GM18507 (cell line): ENCODE data around the gene HPSE2.

Experiments used
- DNase-seq: peaks from one replicate; pipeline ENCODE4 v3.0.0; 2011; ENCODE audit warnings: low read depth; ENCODE audit not compliant: insufficient read length; ENCODE audit errors: extremely low spot score
- FAIRE-seq: peaks from 2 replicates; lab custom pipeline; 2011; peaks lifted over from hg19 to GRCh38; lab: Jason Lieb, UNC

HPSE2 gene

GRCh38 chr10:98655492-98655891, 580.2 kb downstream of the HPSE2 start:
- FAIRE-seq (no peak), DNase-seq (no peak)

DNA sequence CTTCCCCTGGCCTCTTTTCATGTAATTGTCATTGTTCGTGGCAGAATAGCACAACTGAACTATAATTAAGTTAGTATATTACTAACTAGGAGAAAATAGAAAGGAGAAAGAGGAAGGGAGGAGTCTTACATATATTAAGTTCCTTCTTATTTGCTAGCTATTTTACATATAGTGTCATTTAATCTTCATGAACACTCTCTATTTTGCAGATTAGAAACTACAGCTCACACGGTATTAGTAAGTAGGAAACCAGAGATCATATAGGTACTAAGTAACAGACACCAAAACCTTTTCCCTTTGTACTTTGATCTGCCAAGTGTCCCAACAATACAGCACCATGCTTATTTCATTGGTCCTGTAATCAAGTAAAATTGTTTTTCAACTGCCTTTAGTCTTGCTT, 586.5 kb downstream of the HPSE2 start:
- no peak for DNase-seq
- FAIRE-seq = no peak

- no peak for DNase-seq
- FAIRE-seq = no peak
Observed at GRCh38 chr10:98646998-98647917, 588.4 kb downstream of the HPSE2 start.

- DNase-seq (no peak), FAIRE-seq (no peak)
Observed at GRCh38 chr10:98644466-98644865, 591.2 kb downstream of the HPSE2 start.

DNA sequence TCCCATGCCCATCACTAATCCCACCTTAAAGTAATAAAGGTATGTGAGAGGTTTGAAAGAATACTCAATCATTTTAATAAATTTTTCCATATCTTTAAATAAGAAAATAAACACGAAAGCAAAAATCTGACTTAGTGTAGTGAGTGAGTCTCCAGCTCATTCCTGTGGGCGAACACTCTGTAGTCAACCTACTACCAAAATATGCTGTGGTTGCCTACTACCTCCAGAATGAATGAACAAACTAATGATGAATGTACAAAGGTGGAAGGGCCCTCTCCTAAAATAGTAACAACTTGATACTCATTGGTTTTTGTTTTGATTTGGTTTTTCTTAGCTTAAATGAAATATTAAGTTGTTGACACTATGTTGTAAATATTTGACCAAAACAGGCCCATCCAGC, 593.4 kb downstream of the HPSE2 start:
- FAIRE-seq (no peak), DNase-seq (no peak)

GRCh38 chr10:98638920-98639319, 596.7 kb downstream of the HPSE2 start:
- DNase-seq (no peak), FAIRE-seq (no peak)

DNA sequence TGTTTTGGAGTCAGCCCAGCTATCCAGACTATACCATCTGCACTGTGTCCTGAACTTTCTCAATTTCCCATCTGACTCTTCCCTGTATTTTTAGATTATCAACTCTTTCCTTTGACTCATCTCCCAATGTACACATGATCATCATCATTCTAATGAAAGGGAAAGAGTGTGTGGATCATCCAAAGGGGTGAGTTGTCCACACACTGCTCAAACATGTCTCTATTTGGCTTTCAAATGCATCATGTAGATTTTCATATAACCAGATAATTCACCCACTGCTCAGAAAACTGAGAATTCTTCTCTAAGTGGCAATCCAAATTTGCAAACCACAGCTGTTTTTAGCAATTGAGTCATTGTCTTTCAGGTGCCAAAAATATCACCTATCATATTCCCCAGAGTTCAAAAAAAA, 598.7 kb downstream of the HPSE2 start:
- FAIRE-seq (no peak), DNase-seq (no peak)

GRCh38 chr10:98632456-98633150, 603.0 kb downstream of the HPSE2 start:
- FAIRE-seq (no peak), DNase-seq (no peak)

DNA sequence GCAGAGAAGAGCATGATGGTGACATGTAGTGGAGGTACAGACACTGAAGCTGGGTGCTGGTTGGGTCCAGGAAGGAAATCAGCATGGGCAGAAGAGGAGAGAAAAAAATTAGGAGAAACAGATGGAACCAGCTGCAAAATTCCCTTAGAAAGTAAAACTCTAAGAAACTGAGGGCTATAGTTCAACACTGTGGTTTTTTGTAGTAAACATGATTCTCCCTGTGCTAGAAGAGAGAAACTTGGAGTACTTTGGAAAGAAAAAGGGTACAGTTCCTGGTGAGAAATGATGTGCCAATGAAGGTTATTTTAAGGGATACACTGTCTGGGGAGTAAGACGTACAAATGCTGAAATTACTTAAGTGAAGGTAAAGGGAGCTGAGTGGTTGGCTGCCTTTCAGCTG, 607.4 kb downstream of the HPSE2 start:
- no peak for FAIRE-seq

DNA sequence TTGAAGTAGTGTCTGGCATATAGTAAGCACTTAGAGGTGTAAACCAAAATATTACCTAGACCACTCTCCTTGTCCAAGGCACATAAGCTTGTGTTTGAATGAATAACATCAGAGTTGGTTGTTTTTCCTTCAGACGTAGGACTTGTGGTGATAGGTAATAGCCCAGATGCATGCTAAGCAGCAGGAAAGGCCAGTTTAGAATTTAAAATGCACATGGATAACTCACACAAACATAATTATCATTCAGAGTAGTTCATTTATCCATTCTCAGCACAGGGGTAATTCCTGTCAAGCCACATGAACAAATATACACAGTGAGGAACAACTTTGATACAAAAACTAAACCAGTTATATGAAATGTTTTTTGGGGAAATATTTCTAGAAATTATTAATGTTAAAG, 607.9 kb downstream of the HPSE2 start:
- DNase-seq = no peak
- no peak for FAIRE-seq

More for the DNA sequence above, 607.4 kb downstream of the HPSE2 start:
- DNase-seq = no peak

DNA sequence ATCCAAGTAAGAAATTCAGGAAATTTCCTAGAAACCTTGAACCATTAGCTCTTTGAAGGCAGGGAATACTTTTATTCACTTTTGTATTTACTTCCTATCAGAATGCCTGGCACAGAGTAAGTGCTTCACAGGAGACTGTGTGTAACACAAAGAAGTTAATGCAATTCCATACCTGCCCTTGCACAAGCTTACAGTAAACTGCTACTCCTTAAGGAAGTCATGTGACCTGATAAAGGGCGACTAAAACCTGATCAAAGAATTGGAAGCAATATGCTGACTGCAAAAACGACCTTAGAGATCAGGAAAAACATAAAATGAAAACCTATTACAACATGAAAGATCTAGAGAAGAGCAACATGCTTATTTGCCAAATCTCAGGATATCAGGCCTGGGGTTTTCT, 610.7 kb downstream of the HPSE2 start:
- no peak for DNase-seq
- no peak for FAIRE-seq

DNA sequence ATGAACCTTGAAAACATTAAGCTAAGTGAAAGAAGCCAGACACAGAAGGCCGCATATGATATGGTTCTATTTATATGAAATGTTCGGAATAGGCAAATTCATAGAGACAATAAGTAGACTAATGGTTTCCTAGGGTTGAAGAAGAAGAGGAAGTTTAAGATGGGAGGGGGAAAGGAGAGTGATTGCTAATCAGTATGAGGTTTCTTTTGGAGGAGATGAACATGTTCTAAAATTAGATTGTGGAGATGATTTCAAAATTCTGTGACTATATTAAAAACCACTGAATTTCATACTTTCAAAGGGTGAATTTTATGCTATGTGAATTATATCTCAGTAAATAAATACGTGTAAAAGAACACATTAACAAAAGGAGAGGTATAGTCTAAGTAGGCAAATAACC, 612.5 kb downstream of the HPSE2 start:
- DNase-seq (no peak), FAIRE-seq (no peak)

DNA sequence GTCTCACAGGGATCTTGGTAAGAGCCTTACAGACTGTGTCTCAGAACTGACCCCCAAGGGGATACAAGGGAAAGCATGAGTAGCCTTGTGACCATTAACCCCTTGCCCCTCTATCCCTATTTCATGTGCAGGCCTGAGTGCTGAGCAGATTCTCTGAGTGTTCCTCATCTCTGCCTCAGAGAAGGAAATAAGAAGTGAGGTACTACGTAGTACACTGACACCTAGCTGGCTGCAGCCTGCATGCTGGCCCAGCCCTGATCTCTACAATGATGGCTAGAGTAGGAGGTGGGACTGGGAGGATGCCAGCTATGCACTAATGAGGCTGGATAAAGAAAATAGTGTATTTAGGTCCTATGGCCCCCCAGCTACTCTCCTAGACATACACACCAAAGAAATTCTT, 614.0 kb downstream of the HPSE2 start:
- DNase-seq (no peak), FAIRE-seq (no peak)

GRCh38 chr10:98620503-98620902, 615.1 kb downstream of the HPSE2 start:
- DNase-seq (no peak), FAIRE-seq (no peak)

DNA sequence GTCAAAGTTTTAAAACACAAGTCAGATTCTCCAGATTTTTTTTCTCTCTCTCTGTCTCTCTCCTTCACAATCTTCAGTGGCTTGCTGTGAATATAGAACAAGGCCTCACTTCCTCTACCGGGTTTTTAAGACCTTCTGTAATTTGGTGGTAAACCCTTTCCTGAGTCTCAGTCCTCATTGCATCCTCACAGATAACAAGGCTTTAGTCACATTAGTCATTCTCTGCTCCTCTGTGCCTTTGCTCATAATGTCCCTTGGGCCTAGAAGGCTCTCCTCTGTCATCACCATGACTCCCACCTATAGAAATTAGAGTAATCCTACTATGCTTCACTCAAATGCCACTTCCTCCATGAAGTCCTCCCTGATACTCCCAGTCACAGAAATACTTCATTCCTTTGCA, 616.2 kb downstream of the HPSE2 start:
- FAIRE-seq (no peak), DNase-seq (no peak)

DNA sequence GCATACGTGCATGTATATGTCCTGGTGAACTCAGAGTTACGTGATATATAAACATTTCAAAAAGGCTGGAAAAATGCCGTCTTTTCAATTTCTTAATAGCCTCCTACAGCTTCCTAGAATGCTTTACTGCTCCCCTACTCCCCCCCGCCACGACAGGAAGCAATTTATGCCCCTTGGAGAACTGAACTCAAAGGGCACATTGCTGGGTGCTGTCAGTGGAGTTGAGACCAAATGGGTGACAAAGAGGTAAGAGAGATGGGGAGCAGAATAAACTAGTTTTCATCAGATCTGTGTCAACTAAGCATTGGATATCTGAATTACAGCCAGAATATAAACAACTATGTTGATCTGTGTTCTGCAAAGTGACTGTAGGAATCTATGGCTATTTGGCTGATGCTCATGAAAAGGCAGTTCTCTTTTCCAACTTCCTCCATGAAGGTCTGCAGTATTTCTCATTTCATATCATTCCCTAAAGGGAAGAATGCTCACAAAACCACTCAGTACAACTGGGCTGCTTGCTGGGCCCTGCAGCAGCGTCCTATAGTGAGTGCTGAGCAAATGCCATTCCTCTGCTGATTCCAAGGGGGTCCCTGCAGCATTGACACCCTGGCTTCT, 617.6 kb downstream of the HPSE2 start:
- DNase-seq (no peak), FAIRE-seq (no peak)

- no peak for FAIRE-seq
- DNase-seq = no peak
Observed at GRCh38 chr10:98613446-98613845, 622.2 kb downstream of the HPSE2 start.

- DNase-seq (no peak), FAIRE-seq (no peak)
Observed at GRCh38 chr10:98611436-98611835, 624.2 kb downstream of the HPSE2 start.

DNA sequence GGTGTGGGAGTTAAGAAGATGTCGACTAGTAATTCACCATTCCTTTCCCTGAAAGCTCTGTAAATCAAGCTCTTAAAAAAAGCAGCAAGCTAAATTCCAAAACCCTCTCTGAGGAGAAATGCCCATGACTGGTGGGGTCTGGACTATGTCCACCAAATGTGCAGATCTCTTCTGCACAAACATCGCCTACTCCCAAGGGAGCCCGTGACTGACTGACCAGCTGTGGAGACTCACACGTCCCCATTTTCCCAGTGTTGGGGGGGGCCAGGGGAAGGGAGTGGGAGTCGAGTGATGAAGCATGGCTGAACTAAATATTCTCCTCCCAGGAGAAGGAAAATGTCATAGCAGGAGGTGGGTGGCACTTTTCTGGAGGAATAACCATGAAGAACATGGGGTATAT, 624.8 kb downstream of the HPSE2 start:
- no peak for FAIRE-seq
- DNase-seq = no peak

GRCh38 chr10:98610301-98610700, 625.4 kb downstream of the HPSE2 start:
- DNase-seq (no peak), FAIRE-seq (no peak)

DNA sequence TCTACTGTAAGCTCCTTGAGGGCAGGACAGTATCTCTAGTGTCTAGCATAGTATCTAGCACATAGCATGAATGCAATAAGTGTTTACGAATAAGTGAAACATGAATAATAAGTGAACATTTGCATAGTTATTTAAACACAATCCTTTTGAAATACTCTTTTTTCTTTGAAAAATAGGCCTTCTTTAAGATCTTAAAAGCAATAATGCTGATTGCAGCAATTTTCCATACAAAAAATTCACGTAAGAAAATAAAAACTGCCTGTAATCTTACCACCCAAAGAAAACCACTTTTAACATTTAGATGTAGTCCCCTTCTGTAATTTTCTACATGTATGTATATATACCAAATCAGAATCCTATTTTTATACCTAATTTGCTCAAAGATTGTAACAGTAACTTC, 626.4 kb downstream of the HPSE2 start:
- DNase-seq (no peak), FAIRE-seq (no peak)
